Measurements from ENCODE around the gene HES7. TPM values are rescaled to one million over a fixed set of nuclear protein-coding genes. Genes with fewer than 3 reads are reported as not detected.
A peak's percentile ranks its signal among the peaks of the same experiment; 100 is the strongest.
"Not testable (repeated sequence)": the region's sequence is repeated elsewhere in the genome, so short reads cannot be mapped to it uniquely, and the experiment has no call there.

Gene HES7
- total and polyA plus RNA-seq, 2 donors, result 0.24 TPM; not detected in 1

GRCh38 chr17:8118769-8119580, 4.9 kb downstream of the HES7 start:
- H3K4me1 ChIP-seq (ENCODE audit: insufficient read depth), result no peaks in the 10 kb centered on the region
- peak overlapping the region; percentile 70 for H3K27ac ChIP-seq (ENCODE audit: low read depth)
- WGBS, result under 1% methylated on average over 38 of the region's 38 CpGs

GRCh38 chr17:8117980-8118768, 5.7 kb downstream of the HES7 start, which contains the start of gene ALOXE3:
Gene ALOXE3, minus strand, starts transcription at chr17:8118514. Its CDS starts 524 bp downstream, at chr17:8117990.
- Histone ChIP-seq H3K36me3 (ENCODE audit: insufficient read depth) (no peaks in the 10 kb centered on the region), H3K4me3 (ENCODE audit: low read depth, low read length) (peak within 1 kb of the TSS; percentile 42), H3K27ac (ENCODE audit: low read depth) (peak within 1 kb of the TSS; percentile 70), H3K4me1 (ENCODE audit: insufficient read depth) (no peaks in the 10 kb centered on the region)
- 1% methylated on average over 33 of the region's 33 CpGs for WGBS
- DNase-seq (ENCODE audit: extremely low spot score), result no peak

More at GRCh38 chr17:8118769-8119580, 4.9 kb downstream of the HES7 start:
- peak; percentile 89 for DNase-seq (ENCODE audit: extremely low spot score)
- H3K4me3 ChIP-seq (ENCODE audit: low read depth, low read length), result peak overlapping the region; percentile 42
- no peaks in the 10 kb centered on the region for H3K36me3 ChIP-seq (ENCODE audit: insufficient read depth)

- no peaks in the 10 kb centered on the region for H3K4me1 ChIP-seq (ENCODE audit: insufficient read depth)
- no peak for DNase-seq (ENCODE audit: extremely low spot score)
- WGBS, result 8% methylated on average over 18 of the region's 18 CpGs
- H3K27ac ChIP-seq (ENCODE audit: low read depth), result no peak overlapping the region
- no peak overlapping the region for H3K4me3 ChIP-seq (ENCODE audit: low read depth, low read length)
- no peaks in the 10 kb centered on the region for H3K36me3 ChIP-seq (ENCODE audit: insufficient read depth)
Observed at GRCh38 chr17:8117367-8117979, 6.4 kb downstream of the HES7 start.

GRCh38 chr17:8116776-8117175, 7.1 kb downstream of the HES7 start:
- Histone ChIP-seq H3K36me3 (ENCODE audit: insufficient read depth) (no peaks in the 10 kb centered on the region), H3K4me1 (ENCODE audit: insufficient read depth) (no peaks in the 10 kb centered on the region), H3K27ac (ENCODE audit: low read depth) (no peak overlapping the region), H3K4me3 (ENCODE audit: low read depth, low read length) (no peak overlapping the region)
- 53% methylated on average over 18 of the region's 18 CpGs for whole genome bisulfite sequencing
- DNase-seq (ENCODE audit: extremely low spot score), result no peak

- Histone ChIP-seq H3K36me3 (ENCODE audit: insufficient read depth) (no peaks in the 10 kb centered on the region), H3K4me1 (ENCODE audit: insufficient read depth) (no peaks in the 10 kb centered on the region), H3K27ac (ENCODE audit: low read depth) (no peak overlapping the region), H3K4me3 (ENCODE audit: low read depth, low read length) (no peak overlapping the region)
- DNase-seq (ENCODE audit: extremely low spot score), result no peak
- WGBS, result 94% methylated on average over 6 of the region's 6 CpGs
Observed at GRCh38 chr17:8110907-8111306, 13.0 kb downstream of the HES7 start.

- Histone ChIP-seq H3K4me3 (ENCODE audit: low read depth, low read length) (no peak overlapping the region), H3K27ac (ENCODE audit: low read depth) (no peak overlapping the region), H3K36me3 (ENCODE audit: insufficient read depth) (no peaks in the 10 kb centered on the region), H3K4me1 (ENCODE audit: insufficient read depth) (no peaks in the 10 kb centered on the region)
- WGBS, result 23% methylated on average over 10 of the region's 10 CpGs
- no peak for DNase-seq (ENCODE audit: extremely low spot score)
Observed at GRCh38 chr17:8110456-8110804, 13.5 kb downstream of the HES7 start.

- Histone ChIP-seq H3K36me3 (ENCODE audit: insufficient read depth) (no peaks in the 10 kb centered on the region), H3K27ac (ENCODE audit: low read depth) (no peak overlapping the region), H3K4me3 (ENCODE audit: low read depth, low read length) (no peak overlapping the region), H3K4me1 (ENCODE audit: insufficient read depth) (no peaks in the 10 kb centered on the region)
- DNase-seq (ENCODE audit: extremely low spot score), result no peak
- 10% methylated on average over 63 of the region's 63 CpGs for WGBS
Observed at GRCh38 chr17:8109661-8110455, 14.0 kb downstream of the HES7 start.

GRCh38 chr17:8108972-8109660, 14.8 kb downstream of the HES7 start:
- Histone ChIP-seq H3K4me1 (ENCODE audit: insufficient read depth) (no peaks in the 10 kb centered on the region), H3K36me3 (ENCODE audit: insufficient read depth) (no peaks in the 10 kb centered on the region), H3K4me3 (ENCODE audit: low read depth, low read length) (no peak overlapping the region), H3K27ac (ENCODE audit: low read depth) (no peak overlapping the region)
- 79% methylated on average over 33 of the region's 33 CpGs for WGBS
- DNase-seq (ENCODE audit: extremely low spot score), result no peak

- H3K4me1 ChIP-seq (ENCODE audit: insufficient read depth); H3K27ac ChIP-seq (ENCODE audit: low read depth); H3K36me3 ChIP-seq (ENCODE audit: insufficient read depth); H3K4me3 ChIP-seq (ENCODE audit: low read depth, low read length); DNase-seq (ENCODE audit: extremely low spot score): not testable (repeated sequence)
- 78% methylated on average over 4 of the region's 4 CpGs for WGBS
Observed at GRCh38 chr17:8106980-8107379, 16.9 kb downstream of the HES7 start.

- no peak overlapping the region for H3K27ac ChIP-seq (ENCODE audit: low read depth)
- H3K4me1 ChIP-seq (ENCODE audit: insufficient read depth), result no peaks in the 10 kb centered on the region
- no peak overlapping the region for H3K4me3 ChIP-seq (ENCODE audit: low read depth, low read length)
- DNase-seq (ENCODE audit: extremely low spot score), result no peak
- WGBS, result 62% methylated on average over 5 of the region's 5 CpGs
- H3K36me3 ChIP-seq (ENCODE audit: insufficient read depth), result no peaks in the 10 kb centered on the region
Observed at GRCh38 chr17:8105957-8106398, 17.9 kb downstream of the HES7 start.

- no peaks in the 10 kb centered on the region for H3K4me1 ChIP-seq (ENCODE audit: insufficient read depth)
- 68% methylated on average over 8 of the region's 8 CpGs for WGBS
- no peaks in the 10 kb centered on the region for H3K36me3 ChIP-seq (ENCODE audit: insufficient read depth)
- no peak overlapping the region for H3K27ac ChIP-seq (ENCODE audit: low read depth)
- H3K4me3 ChIP-seq (ENCODE audit: low read depth, low read length), result no peak overlapping the region
- DNase-seq (ENCODE audit: extremely low spot score), result no peak
Observed at GRCh38 chr17:8104911-8105310, 19.0 kb downstream of the HES7 start.

GRCh38 chr17:8103549-8103948, 20.4 kb downstream of the HES7 start:
- Histone ChIP-seq H3K4me3 (ENCODE audit: low read depth, low read length) (no peak overlapping the region), H3K36me3 (ENCODE audit: insufficient read depth) (no peaks in the 10 kb centered on the region), H3K27ac (ENCODE audit: low read depth) (no peak overlapping the region), H3K4me1 (ENCODE audit: insufficient read depth) (no peaks in the 10 kb centered on the region)
- no peak for DNase-seq (ENCODE audit: extremely low spot score)
- 84% methylated on average over 4 of the region's 4 CpGs for WGBS
